Glomerular endothelial cell (primary cell): ENCODE measurements around the gene SNTG2. TPM values are rescaled to one million over a fixed set of nuclear protein-coding genes. Genes with fewer than 3 reads are reported as not detected.
"Not testable (repeated sequence)": the region's sequence is repeated elsewhere in the genome, so short reads cannot be mapped to it uniquely, and the experiment has no call there.

ENCODE experiments used
- DNase-seq: peaks from one replicate; pipeline ENCODE4 v3.0.0-alpha.2; 2011; ENCODE audit warnings: low read depth, low spot score; ENCODE audit errors: extremely low read depth
- total RNA-seq: library from RNA; depleted of rRNA; stranded (reverse); fragments of >200 nt; gene quantifications from 2 replicates; pipeline ENCODE4 v1.2.3, GENCODE V29; 2015

Gene SNTG2
- total RNA-seq, 1 donor from 2014 or later: 1.5 TPM

GRCh38 chr2:1088192-1088860, 137.7 kb downstream of the SNTG2 start:
- DNase-seq: no peak

DNA sequence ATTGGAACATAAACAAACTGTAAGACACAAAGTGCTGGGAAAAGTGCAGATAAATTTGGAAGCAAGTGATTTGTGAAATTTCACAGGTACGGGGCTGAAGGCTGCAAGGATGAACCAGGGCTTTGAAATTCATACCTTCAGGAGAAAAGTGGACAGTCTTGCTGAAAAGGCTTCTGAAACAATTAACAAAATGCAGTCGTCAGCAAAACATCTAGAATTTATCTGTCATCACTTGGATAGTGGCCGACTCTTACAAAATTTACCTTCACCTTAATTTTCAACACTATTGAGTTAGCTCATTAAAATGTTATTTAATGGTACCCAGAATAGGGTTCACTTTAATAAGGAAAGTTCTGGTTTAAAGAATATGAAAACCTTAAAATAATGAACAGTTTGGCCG, 138.3 kb downstream of the SNTG2 start:
- no peak for DNase-seq

DNA sequence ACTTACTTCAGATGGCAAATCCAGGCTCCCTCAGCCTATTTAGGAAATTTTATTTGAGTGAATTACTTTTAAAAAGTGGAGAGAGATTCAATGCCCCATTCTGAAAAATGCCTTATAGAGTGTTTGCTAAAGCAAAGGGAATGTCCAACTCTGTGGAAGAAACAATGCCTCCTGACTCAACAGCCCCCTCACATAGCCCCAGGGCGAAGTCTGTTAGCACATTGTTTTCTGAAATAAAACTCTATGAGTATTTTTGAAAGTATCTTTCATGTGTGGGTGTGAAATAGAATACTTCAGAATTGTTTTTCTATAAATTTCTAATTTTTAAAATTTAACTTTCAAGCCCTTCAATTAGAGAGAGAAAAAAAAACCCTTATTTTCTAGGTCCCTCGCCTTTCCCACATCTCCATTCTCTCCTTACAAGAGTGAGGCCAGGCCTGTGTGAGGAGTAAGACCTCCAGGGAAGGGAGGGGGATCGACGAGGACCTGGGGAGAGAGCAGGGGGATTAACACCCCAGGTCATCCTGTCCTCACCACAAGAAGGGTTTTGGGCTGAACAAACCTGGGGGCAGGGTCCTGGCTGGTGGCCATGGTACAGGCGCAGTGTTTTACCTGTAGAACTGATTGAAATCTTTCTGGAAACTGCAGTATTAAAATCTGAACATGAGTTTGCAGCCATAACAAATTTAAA, 141.4 kb downstream of the SNTG2 start:
- no peak for DNase-seq

DNA sequence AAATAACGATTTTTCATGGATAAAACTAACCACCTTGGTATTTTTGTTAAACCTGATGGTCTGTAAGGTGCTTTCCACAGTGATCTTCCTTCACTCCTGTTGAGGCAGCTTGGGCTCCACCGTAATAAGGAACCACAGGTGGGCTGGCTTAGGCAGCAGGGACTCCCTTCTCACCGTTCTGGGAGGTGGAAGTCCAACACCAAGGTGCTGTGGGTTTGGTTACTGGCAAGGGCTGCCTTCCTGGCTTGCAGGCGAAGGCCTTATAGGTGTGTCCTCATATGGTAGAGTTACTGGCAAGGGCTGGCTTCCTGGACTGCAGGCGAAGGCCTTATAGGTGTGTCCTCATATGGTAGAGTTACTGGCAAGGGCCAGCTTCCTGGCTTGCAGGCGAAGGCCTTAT, 143.0 kb downstream of the SNTG2 start:
- not testable (repeated sequence) for DNase-seq

DNA sequence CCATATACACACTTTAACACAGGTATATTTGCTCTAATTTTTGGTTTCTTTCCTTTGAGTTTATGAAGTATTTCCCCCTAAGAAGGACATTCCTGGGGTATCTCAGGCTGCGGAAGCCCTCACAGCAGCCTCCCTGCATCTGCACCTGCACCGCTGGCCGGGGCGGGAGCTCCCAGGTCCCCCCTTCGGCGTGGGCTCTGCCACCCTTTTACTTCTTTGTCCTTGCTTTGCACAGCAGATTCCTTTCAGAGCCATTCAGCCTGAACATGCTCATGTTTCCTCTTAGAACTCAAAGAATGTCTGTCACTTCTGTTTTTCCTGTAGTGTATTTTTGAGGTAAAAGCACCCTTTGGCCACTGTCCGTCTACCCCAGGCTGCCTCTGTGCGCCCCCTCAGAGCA, 146.5 kb downstream of the SNTG2 start:
- no peak for DNase-seq

DNA sequence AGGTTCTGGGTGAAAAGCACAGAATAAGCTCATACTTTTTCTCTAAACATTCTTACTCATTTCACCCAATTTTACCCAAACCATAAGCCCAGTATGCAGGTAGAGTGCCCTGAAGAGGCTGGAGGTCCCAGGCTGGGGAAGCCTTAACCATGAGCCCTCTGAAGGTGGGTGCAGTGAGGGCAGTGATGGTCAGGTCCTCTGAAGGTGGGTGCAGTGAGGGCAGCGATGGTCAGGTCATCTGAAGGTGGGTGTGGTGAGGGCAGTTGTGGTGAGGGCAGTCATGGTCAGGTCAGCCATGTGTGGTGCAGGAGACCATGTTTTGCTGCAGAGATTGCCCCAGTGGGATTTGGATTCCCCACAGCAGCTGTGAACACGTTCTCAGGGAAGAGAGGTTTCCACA, 148.8 kb downstream of the SNTG2 start:
- DNase-seq: no peak

GRCh38 chr2:1101011-1101782, 150.5 kb downstream of the SNTG2 start:
- no peak for DNase-seq

GRCh38 chr2:1101982-1102590, 151.4 kb downstream of the SNTG2 start:
- no peak for DNase-seq

GRCh38 chr2:1104364-1104763, 153.7 kb downstream of the SNTG2 start:
- DNase-seq: no peak

DNA sequence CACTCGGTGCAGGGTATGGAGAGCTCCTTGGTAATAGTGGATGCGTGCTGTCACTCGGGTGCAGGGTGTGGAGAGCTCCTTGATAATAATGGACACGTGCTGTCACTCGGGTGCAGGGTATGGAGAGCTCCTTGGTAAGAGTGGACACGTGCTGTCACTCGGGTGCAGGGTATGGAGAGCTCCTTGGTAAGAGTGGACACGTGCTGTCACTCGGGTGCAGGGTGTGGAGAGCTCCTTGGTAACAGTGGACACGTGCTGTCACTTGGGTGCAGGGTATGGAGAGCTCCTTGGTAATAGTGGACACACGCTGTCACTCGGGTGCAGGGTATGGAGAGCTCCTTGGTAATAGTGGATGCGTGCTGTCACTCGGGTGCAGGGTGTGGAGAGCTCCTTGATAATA, 155.7 kb downstream of the SNTG2 start:
- not testable (repeated sequence) for DNase-seq

DNA sequence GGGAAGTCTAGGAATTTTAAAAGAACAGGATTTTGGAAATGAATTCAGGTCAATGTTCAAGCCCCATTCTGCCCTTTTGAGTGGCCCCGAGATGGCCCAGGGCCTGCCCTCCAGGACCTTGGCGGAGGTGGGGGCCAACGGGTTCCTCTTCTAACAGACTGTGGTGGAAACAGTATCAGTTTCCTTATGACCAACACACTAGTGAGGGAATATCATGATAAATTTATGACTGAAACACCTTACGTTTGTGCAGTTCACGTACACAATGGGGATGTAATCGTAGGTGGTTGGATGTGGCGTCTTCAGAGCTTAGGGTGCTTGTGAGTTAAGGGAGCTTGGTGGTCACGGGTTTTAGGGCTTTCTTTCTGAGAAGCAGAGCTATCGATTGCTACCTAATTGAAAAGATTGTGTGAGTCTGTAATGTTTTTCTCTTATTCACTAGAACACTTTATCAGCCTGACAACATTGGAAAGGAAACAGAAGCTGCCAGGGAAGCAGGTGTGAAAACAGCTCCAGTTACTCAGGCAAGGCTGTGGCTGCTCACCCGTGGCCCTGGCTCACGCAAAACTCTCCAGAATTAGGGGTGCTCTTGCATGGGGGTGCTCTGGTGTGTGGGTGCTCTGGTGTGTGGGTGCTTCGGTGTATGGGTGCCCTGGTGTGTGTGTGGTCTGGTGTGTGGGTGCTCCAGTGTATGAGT, 165.3 kb downstream of the SNTG2 start:
- no peak for DNase-seq

GRCh38 chr2:1117569-1117968, 166.9 kb downstream of the SNTG2 start:
- no peak for DNase-seq

GRCh38 chr2:1125217-1125616, 174.6 kb downstream of the SNTG2 start:
- no peak for DNase-seq

DNA sequence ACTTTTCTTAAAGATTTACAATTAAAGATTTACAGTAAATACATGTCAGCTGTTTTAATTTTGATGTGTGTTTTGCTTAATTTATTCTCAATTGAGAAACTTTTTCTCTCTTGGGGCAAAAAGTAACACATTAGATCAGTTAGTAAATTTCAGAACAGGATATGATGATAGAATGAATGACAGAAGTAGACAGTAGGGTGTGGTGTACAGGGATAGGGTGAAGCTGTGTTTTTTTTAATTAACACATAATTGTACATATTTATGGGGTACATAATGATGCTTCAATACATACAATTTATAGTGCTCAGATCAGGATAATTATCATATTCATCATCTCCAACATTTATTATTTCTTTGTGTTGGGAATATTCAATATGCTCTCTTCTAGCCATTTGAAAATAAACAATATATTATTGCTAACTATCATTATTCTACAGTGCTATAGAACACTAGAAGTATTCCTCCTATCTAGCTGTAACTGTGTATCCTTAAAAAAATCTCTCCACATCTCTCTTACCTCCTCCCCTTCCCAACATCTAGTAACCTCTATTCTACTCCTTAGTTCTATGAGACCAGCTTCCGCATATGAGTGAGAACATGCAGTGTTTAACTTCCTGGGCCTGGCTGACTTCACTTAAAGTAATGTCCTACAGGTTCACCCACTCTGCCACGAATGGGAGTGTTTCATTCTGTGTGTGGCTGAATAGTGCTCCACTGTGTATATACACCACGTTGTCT, 175.2 kb downstream of the SNTG2 start:
- no peak for DNase-seq

- no peak for DNase-seq
Observed at GRCh38 chr2:1129982-1130381, 179.3 kb downstream of the SNTG2 start.

DNA sequence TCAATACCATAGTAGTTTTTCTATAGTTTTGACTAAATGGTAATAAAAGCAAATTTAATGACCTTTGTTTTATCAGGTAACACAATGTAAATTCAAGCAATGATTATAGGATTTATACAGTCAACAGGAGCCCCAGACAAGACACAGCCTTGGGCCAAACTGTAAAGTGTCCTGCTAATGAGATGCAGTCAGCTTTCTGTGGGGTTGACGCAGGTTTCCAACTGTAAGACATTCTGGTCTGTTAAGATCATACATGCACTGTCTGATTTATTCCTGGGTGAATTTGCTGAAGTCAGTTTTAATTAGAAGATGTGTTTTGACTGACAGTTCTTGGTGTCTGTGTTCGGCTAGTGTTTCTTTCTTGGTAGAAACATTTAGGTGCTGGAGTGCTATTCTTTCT, 180.3 kb downstream of the SNTG2 start:
- no peak for DNase-seq

- DNase-seq: no peak
Observed at GRCh38 chr2:1132328-1132969, 181.8 kb downstream of the SNTG2 start.

DNA sequence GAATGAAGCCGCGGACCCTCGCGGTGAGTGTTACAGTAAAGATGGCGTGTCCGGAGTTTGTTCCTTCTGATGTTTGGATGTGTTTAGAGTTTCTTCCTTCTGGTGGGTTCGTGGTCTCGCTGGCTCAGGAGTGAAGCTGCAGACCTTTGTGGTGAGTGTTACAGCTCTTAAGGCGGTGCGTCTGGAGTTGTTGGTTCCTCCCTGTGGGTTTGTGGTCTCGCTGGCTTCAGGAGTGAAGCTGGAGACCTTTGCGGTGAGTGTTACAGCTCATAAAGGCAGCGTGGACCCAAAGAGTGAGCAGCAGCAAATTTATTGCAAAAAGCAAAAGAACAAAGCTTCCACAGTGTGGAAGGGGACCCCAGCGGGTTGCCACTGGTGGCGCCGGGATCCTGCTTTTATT, 183.2 kb downstream of the SNTG2 start:
- not testable (repeated sequence) for DNase-seq

DNA sequence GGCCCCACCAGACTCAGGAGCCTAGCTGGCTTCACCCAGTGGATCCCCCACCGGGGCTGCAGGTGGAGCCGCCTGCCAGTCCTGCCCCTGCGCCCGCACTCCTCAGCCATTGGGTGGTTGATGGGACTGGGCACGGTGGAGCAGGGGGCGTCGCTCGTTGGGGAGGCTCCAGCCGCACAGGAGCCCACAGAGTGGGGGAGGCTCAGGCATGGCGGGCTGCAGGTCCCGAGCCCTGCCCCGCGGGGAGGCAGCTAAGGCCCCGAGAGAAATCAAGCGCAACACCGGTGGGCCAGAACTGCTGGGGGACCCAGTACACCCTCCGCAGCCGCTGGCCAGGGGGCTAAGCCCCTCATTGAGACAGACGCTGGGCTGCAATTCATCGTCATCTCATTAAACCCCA, 184.0 kb downstream of the SNTG2 start:
- no peak for DNase-seq

DNA sequence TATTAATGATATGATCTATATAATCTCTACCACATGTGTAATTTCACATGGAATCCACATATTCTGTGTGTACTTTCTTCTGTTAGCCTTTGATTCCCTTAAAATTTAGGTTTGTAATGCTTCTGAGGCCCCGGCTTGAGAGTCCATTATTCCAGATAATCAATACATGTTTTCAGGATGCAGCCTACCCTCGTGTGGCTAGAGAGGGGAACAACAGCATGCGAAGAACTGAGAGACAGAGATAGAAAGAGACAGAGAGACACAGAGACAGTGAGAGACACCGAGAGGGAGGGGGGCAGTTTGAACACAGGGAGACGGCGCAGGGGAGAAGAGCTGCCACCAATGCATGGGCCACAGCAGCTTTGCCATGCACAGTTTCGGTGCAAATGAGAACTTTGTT, 185.4 kb downstream of the SNTG2 start:
- DNase-seq: no peak
